Breast epithelium (tissue), 4 donors: Measurements from ENCODE around the gene TSFM. TPM values are rescaled to one million over a fixed set of nuclear protein-coding genes. Genes with fewer than 3 reads are reported as not detected.
A peak's percentile ranks its signal among the peaks of the same experiment; 100 is the strongest.

Experiments used
- DNase-seq, 2 donors: peaks; one replicate each; pipeline ENCODE4 v3.0.0-alpha.2; 2019; ENCODE audit warnings: low spot score in 2 of 2
- H3K27ac ChIP-seq, 2 donors: fragments of 200-600 bp; sonication (generic) in 1 of 2; one replicate each; pipeline ENCODE4 v1.5.1; 2016 to 2019; ENCODE audit warnings: mild to moderate bottlenecking in 1 of 2
- H3K27me3 ChIP-seq, 2 donors: fragments of 200-600 bp; sonication (generic) in 1 of 2; one replicate each; pipeline versions ENCODE4 v1.5.1 to v1.6.0; 2017 to 2019; ENCODE audit warnings: control low read depth in 1 of 2, mild to moderate bottlenecking in 1 of 2
- H3K36me3 ChIP-seq: fragments of 200-600 bp; one replicate; pipeline ENCODE4 v1.5.1; 2019
- H3K4me1 ChIP-seq, 2 donors: fragments of 200-600 bp; sonication (generic); one replicate each; pipeline ENCODE4 v1.5.1; 2016 to 2019; ENCODE audit warnings: control low read depth in 1 of 2
- H3K4me3 ChIP-seq, 3 donors: fragments of 200-600 bp; sonication (generic); 1 replicate in 2 of 3; 2 replicates in 1 of 3; pipeline ENCODE4 v1.5.1; 2016 to 2019; ENCODE audit warnings: mild to moderate bottlenecking in 3 of 3, moderate library complexity in 2 of 3
- H3K9me3 ChIP-seq, 2 donors: fragments of 200-600 bp; sonication (generic) in 1 of 2; one replicate each; pipeline ENCODE4 v1.5.1; 2016 to 2019; ENCODE audit warnings: control low read depth in 1 of 2
- CTCF ChIP-seq, 3 donors: fragments of 450-650 bp; IDR thresholded peaks; one replicate each; pipeline ENCODE4 v1.5.1; 2016 to 2017; ENCODE audit warnings: antibody characterized with exemption in 3 of 3, mild to moderate bottlenecking in 3 of 3, moderate library complexity in 3 of 3
- POLR2A ChIP-seq: fragments of 450-650 bp; IDR thresholded peaks from one replicate; pipeline ENCODE4 v1.6.1; 2016; ENCODE audit warnings: antibody characterized with exemption, mild to moderate bottlenecking, moderate library complexity
- POLR2AphosphoS5 ChIP-seq, 3 donors: sonication (generic); formaldehyde crosslinking; IDR thresholded peaks; one replicate each; pipeline ENCODE4 v1.6.1; 2017; ENCODE audit warnings: antibody characterized with exemption in 3 of 3
- intact Hi-C: fragments of 100-400 bp; cut with DNase I; formaldehyde crosslinking; loops from one replicate; pipeline ENCODE4 v1.15.1; 2023; ENCODE audit warnings: low total_unique reads
- total RNA-seq, 3 donors: library from RNA; depleted of rRNA; stranded (reverse); fragments of >200 nt; gene quantifications; one replicate each; pipeline ENCODE4 v1.1.0, GENCODE V29; 2016

TSFM gene
- total RNA-seq, 3 donors from 2014 or later, result 17.9 to 30.8 (median 27.2) TPM

- intact Hi-C loops, result loop anchor here (5.0 kb wide), 1 partner anchor 61 kb away; no protein-coding TSS in a partner anchor
- Histone ChIP-seq H3K27me3 (no peaks in the 10 kb centered on the region), H3K36me3 (no peaks in the 10 kb centered on the region), H3K4me3 (peak overlapping the region; percentile 7 to 80 (median 14)), H3K4me1 (peaks cover 31 to 81% of the 10 kb centered on the region in 2 donors), H3K9me3 (no peaks in the 10 kb centered on the region), H3K27ac (peak overlapping the region; percentile 62 to 71)
- peak; percentile 53 to 59 for DNase-seq
- TF ChIP-seq POLR2AphosphoS5 (IDR thresholded peaks at IDR 0.05), result no peak
- TF ChIP-seq POLR2A, result no peak
- TF ChIP-seq CTCF (IDR thresholded peaks at IDR 0.05), result no peak
Observed at GRCh38 chr12:57836442-57837375, 54.1 kb downstream of the TSFM start.

- DNase-seq, result no peak
- Histone ChIP-seq H3K9me3 (no peaks in the 10 kb centered on the region), H3K27me3 (no peaks in the 10 kb centered on the region), H3K4me3 (peak overlapping the region in 2 of 3 donors; percentile 3 to 80), H3K36me3 (no peaks in the 10 kb centered on the region), H3K4me1 (peaks cover 30 to 89% of the 10 kb centered on the region in 2 donors), H3K27ac (peak overlapping the region; percentile 71 to 72)
- no peak for TF ChIP-seq CTCF (IDR thresholded peaks at IDR 0.05)
- TF ChIP-seq POLR2A, result no peak
- TF ChIP-seq POLR2AphosphoS5 (IDR thresholded peaks at IDR 0.05), result no peak
- intact Hi-C loops, result loop anchor here (5.0 kb wide), 1 partner anchor 59 kb away; no protein-coding TSS in a partner anchor
Observed at GRCh38 chr12:57837864-57838562, 55.4 kb downstream of the TSFM start.

GRCh38 chr12:57838594-57839302 lies 56.2 kb downstream of the TSFM start:
- H3K36me3 ChIP-seq, result no peaks in the 10 kb centered on the region
- intact Hi-C loops, result loop anchor here (5.0 kb wide), 1 partner anchor 59 kb away; no protein-coding TSS in a partner anchor
- TF ChIP-seq POLR2A (no peak), POLR2AphosphoS5 (IDR thresholded peaks at IDR 0.05) (no peak), CTCF (IDR thresholded peaks at IDR 0.05) (no peak)
- H3K9me3 ChIP-seq, result no peaks in the 10 kb centered on the region
- peak overlapping the region; percentile 71 to 72 for H3K27ac ChIP-seq
- H3K4me3 ChIP-seq, result peak overlapping the region in 2 of 3 donors; percentile 3 to 80
- no peaks in the 10 kb centered on the region for H3K27me3 ChIP-seq
- peaks cover 23 to 88% of the 10 kb centered on the region in 2 donors for H3K4me1 ChIP-seq
- no peak for DNase-seq

GRCh38 chr12:57839996-57840395 lies 57.4 kb downstream of the TSFM start:
- intact Hi-C loops, result loop anchor here (5.0 kb wide), 1 partner anchor 57 kb away; no protein-coding TSS in a partner anchor
- peaks cover 23 to 76% of the 10 kb centered on the region in 2 donors for H3K4me1 ChIP-seq
- TF ChIP-seq POLR2AphosphoS5 (IDR thresholded peaks at IDR 0.05) (no peak), CTCF (IDR thresholded peaks at IDR 0.05) (no peak), POLR2A (no peak)
- no peaks in the 10 kb centered on the region for H3K27me3 ChIP-seq
- H3K9me3 ChIP-seq, result no peaks in the 10 kb centered on the region
- peak overlapping the region; percentile 71 to 72 for H3K27ac ChIP-seq
- DNase-seq, result no peak
- peak overlapping the region in 2 of 3 donors; percentile 21 to 80 for H3K4me3 ChIP-seq
- H3K36me3 ChIP-seq, result no peaks in the 10 kb centered on the region
